Stomach (tissue), 4 donors: ENCODE data around the gene EFCAB5.

Experiments
- CTCF ChIP-seq, 7 experiments: fragments of 450-650 bp in 4 of 7; fragments of 200-600 bp in 3 of 7; sonication (generic) in 3 of 7; IDR thresholded peaks; one replicate each; pipeline ENCODE4 v1.5.1; 2016 to 2019; ENCODE audit warnings: antibody characterized with exemption in 7 of 7, control low read depth in 2 of 7, mild to moderate bottlenecking in 1 of 7
- POLR2A ChIP-seq, 4 donors: fragments of 450-650 bp; IDR thresholded peaks; one replicate each; pipeline ENCODE4 v1.6.1; 2016; ENCODE audit warnings: antibody characterized with exemption in 4 of 4, control low read depth in 2 of 4, mild to moderate bottlenecking in 1 of 4, moderate library complexity in 1 of 4
- POLR2AphosphoS5 ChIP-seq, 3 donors: sonication (generic); formaldehyde crosslinking; IDR thresholded peaks; one replicate each; pipeline ENCODE4 v1.6.1; 2016; ENCODE audit warnings: antibody characterized with exemption in 3 of 3

GRCh38 chr17:29968271-29968670, 26.8 kb downstream of the EFCAB5 start:
- TF ChIP-seq POLR2AphosphoS5 (IDR thresholded peaks at IDR 0.05), result no peak
- no peak for TF ChIP-seq CTCF (IDR thresholded peaks at IDR 0.05)
- TF ChIP-seq POLR2A (IDR thresholded peaks at IDR 0.05), result no peak
